HG02678 (cell line): ENCODE data around the gene ZNFX1.

Experiments used
- ATAC-seq: cut with Tn5 transposase; IDR thresholded peaks from one replicate; pipeline ENCODE4 v1.9.1; 2021; ENCODE audit warnings: mild to moderate bottlenecking, moderate library complexity; ENCODE audit not compliant: unreplicated experiment

Gene ZNFX1

DNA sequence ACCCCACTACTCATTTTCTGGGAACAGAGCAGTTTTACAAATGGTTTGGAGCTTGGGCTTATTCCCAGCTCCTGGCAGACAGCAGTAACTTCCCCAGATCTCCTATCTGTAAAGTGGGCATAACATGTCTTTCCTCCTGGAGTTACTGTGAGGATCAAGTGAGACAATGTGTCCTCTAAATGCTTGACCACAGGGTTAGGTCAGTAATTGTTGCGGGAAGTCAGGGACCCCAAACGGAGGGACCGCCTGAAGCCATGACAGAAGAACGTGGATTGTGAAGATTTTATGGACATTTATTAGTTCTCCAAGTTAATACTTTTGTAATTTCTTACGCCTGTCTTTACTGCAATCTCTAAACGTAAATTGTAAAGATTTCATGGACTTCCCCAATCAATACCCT lies 15.3 kb upstream of the ZNFX1 start:
- ATAC-seq: no peak

GRCh38 chr20:49292010-49292409 lies 14.2 kb upstream of the ZNFX1 start:
- ATAC-seq: no peak

DNA sequence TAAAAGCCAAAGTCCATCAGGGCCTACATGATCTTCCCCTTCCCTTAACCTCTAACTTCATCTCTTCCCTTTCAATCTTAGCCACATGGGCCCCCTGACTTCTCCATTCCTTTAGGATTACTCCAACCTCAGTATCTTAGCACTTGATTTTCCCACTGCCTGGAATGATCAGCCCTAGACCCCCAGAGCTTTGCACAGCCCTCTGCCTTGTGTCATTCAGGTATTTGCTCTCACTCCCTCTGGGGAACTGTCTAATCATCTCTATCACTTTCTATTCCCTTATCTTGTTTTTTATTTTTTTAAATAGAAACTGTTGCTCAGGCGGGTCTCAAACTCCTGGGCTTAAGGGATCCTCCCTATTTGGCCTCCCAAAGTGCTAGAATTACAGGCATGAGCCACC lies 13.3 kb upstream of the ZNFX1 start:
- no peak for ATAC-seq

DNA sequence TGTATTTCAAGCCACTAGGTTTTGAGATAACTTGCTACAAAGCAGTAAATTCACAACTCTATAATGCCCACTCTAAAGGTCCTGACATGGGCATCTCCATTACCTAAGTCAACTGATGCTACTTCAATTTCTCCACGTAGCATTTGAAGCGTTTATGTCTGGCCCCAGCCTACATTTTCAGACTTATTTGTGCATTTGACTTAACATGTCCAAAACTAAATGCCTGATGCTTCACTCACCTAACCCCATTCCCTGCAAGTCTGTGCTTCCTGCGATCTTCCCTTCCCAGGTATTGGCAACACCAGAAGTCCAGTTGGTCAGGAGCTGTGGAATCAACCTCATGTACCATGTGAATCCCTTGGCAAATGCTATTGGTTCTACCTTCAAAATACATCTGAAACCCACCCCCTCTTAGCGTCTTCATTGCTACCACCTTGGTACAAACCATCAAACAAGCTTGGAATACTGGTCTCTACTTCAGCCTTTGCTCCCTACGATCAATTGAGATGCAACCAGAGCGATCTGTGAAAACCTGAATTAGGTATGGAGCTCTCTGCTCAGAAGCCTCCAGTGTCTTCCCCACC lies 12.8 kb upstream of the ZNFX1 start:
- no peak for ATAC-seq

DNA sequence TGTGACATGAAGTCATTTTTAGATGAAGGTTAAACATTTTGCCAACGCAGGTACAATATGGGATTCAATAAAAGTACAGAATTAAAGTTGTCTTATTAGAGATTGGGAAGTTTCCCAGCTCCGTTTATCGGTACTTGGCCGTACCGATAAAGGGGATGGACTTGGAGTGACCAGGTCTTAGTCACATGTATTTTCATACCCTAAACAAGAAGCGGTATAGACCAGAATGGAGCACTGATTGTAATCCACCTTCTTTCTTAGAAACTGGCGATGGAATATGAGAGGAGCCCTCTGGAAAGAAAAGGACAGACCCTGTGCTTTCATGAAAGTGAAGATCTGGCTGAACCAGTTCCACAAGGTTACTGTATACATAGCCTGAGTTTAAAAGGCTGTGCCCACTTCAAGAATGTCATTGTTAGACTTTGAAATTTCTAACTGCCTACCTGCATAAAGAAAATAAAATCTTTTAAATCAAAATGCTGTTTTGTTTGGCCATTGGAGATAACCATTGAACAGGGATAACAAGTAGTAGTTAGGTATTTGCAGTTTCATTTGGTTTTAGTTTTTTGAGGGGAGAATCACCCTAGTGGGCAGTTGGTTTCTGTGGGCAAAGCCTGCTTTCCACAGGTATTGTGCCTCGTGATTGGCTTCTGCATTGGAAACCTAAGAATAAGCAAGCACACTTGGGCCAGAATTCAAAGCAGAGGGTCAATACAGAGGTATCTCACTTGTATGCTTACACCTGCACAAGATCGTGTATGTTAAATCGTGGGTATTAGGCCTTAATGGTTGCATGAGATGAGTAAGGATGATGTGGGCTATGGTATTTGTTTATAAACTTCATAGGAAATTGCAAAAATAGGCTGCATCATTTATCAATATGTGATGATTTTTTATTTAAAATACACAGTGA lies 11.2 kb upstream of the ZNFX1 start:
- ATAC-seq: no peak

DNA sequence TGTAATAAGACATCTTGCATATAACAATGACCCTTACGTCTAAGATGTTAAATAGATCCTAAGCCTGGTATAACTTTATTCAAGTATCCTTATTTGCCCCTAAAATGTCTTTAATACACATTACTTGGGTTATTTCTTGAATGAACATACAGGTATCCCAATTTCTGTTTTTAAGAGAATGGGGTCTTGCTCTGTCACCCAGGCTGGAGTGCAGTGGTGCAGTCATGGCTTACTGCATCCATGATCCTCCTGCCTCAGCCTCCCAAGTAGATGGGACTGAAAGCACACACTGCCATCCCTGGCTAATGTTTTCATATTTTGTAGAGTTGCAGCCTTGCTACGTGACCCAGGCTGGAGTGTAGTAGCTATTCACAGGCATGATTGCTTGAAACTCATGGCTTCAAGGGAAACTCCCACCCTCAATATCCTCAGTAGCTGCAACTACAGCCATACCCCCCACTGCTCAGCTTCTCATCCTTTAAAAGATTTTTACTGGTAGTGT lies 10.4 kb upstream of the ZNFX1 start:
- ATAC-seq: no peak

DNA sequence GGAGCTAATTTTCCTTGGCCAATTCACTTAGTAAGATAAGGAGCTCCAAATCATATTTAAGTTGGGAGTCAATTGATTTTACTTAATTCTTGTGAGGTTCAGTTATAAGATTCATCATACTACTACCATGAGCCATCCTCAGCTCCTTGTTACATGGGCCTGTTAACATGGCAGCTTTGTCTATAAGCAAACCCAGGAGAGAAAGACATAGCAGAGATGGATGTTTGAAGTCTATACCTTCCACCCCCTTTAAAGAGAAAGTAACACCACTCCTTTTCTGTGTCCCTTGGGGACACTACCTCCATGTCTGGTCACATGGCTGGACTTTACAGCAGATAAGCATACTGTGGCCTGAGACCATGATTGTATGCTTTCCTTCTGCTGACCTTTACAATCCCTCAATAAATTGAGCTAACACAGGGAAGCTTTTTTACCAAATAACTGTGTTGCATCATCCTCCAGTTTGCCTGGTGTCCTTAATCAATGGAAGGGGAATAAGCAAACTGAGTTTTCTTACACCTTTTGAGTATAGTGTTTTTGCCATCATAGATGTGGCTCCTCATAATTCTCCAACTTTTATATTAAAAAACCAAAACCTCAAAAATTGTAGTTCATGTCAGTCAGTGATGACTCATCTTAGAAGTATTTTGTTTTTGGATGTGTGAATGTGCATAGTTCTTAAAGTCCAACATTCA lies 9.8 kb upstream of the ZNFX1 start:
- ATAC-seq: no peak

DNA sequence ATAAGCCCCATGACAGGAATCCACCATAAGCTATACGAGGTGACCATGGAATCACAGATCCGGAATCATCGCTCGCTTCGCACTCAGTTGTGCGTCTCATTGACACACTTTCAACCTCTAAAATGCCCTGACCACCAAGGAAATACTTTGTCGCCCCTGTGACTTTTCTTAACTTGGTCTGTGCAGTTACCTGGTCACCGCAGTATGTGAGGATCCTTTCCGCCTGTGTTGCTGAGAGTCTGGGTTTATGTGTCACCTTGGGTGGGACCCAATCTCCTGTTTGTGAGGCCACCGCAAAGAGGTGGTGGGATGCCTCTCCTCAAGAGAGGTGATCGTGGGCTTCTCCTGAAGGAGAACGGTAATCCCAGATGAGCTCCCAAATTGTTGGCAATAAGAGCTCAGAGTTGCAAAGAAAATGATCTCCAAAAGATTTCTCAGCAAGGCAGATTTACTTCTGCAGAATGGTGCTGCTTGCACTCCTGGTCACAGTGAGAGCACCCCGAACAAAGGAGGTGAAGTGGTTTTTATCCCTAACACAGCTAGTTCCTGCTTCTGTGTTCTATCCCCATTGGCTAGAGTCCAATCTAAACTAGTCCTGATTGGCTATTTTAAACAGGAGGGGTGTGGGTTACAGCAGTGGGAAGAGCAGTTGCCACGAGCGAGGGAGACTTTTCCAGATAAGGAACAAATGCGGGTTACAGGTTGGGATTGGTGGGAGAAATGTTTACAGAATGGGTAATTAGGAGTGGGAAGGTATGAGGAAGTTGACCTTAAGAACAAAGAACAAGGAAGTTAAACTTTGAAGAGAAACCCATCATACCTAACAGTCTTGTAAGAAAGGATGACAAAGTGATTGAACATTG lies 9.1 kb upstream of the ZNFX1 start:
- ATAC-seq: no peak

DNA sequence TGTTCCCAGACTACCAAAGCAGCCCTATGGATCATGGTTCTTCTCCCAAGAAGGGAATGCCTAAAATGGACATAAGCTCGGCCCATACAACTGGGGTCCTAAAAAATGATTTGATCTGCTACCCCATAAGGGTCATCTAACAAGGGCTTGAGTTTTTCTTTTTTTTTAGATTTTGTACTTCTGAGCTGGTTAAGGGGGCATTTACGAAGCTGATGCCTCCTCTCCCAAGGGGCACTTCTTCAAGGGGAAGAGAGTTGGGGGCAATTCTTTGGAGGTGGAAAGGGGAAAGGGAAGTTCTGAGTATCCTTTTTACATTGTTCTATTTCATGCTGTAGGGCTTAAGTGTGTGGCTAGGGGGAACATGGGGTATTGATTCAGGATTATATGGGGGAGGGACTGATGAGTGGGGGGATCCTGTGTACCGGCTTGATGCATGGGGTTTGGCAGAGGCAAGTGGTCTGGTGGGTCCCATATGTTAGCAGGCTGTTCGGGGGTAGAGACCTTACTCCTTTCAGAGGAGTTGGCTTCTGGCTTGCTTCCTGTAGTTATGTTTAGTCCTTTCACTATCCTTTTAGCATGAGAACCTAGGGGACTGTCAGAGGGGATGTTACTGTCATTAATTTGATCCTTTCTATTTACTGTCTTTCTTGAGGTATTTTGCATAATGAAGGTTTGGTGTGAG lies 8.1 kb upstream of the ZNFX1 start:
- ATAC-seq: no peak

DNA sequence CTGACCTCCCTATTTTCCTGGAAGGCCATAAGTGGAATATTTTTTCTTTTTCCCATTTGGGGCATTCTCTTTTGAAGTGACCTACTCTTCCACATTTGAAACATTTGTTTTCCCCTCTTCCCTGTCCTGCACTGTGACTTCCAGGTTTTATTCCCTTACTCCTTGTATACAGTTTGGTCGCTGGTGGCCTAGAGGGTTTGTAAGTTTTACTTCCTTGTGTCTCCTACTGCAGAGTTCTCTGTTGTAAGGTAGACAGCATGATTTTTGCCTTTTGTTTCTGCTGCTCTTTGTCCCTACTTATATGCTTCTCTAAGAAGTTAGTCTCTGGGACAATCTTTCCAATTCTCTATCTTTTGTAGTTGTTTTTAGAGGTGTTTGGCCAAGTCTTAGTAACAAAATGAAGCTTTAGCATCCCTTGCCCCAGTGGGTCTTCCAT lies 7.4 kb upstream of the ZNFX1 start:
- ATAC-seq: no peak

GRCh38 chr20:49284818-49285217 lies 7.0 kb upstream of the ZNFX1 start:
- ATAC-seq: no peak

- no peak for ATAC-seq
These were observed 6.1 kb upstream of the ZNFX1 start for GRCh38 chr20:49283703-49284625.

DNA sequence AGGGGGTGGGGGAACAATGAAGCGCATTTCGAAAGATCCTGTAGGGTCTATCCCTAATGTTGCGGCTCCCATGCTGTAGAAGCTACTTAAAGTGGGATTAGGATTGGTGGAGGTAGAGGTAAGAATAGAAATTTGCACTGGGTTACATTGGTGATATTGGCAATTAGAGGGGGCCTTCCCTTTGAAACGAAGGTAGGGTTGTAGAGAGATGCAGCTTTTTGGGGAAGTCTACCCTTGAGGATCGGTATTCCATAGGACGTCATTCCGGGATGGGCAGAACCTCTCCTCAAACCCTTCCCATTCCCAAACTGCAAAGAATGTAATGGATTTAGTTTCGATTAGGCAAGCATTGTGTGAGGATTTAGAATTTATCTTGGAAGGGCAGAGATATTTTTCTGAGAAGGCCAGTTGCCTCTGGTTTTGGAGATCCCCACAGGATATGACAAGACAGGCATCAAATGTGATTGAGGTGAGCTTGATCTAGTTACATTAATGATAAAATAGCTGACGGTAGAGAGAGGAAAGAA lies 5.4 kb upstream of the ZNFX1 start:
- no peak for ATAC-seq

DNA sequence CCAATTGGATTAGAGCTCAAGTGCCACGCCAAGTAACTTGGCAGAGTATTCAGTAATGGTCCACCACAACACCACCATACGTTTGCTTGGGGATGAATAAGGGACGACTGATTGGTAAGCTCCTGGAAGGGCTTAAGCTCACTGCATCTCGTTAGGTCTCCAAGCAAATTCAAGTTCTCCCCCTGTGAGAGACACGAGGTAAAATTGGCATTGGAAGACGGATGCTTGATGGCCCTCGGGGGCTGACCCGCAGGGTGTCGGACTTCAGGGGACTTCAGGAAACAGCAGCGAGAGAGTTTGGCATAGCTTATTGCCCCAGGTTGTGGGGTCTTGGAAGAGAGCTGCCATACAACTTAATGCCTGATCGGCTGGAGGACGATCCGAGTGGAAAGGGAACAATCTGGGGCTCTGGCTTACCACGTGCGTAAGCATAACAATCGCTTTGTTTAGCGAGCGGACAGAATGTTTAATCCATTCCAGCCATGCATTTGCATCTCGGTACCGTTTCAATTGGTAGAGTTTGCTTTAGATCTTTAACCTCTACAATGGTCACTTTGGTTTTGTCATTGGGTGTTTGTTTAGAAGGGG lies 4.8 kb upstream of the ZNFX1 start:
- ATAC-seq: no peak

DNA sequence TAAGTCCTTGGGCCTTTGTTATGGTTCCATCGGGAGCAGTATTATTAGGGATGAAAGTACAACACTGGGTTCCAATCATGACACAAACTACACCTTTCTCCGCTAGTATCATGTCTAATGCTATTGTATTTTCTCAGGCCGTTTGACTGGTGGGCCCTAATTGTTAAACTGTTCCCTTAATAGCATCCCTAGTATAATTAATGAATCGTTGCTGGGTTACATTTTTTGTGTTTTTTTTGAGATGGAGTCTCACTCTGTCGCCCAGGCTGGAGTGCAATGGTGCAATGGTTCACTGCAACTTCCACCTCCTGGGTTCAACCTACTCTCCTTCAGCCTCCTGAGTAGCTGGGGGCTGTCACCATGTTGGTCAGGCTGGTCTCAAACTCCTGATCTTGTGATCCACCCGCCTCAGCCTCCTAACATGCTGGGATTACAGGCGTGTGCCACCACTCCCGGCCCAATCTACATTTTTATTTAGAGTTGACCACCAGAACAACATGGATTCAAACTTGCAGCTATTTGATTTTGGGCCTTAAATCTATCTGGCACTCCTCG lies 4.1 kb upstream of the ZNFX1 start:
- no peak for ATAC-seq

DNA sequence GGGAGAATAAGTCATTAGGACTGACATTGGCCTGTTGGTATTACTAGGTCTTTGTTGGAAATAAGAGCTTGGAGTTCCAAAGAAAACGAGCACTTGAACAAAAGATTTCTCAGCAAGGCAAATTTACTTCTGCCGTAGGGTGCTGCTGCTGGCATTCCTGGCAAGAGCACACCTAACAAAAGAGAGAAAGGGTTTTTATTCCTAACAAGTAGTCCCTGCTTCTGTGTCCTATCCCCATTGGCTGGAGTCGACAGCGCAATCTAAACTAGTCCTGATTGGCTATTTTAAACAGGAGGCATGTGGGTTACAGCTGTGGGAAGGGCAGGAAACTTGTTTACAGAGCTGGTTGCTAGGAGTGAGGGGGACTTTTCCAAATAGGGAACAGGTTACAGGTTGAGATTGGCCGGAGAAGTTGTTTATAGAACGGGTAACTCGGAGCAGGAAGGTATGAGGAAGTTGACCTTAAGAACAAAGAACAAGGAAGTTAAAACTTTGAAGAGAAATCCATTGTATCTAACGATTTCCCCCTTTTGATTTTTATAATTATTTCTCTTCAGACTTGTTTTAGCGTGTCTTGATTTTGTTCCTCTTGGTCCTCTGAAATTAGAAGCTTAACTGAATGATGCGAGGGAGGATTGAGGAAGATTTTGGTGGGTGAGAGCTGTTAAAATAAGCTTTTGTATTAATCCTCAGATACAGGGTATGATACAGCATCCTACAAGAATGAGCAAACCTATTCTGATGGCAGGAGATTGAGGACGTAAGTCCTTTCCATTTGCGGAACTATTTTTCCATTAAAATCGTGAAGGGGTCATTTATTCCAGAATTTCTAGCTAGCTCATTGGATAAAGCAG lies 3.4 kb upstream of the ZNFX1 start:
- ATAC-seq: no peak

- no peak for ATAC-seq
These were observed 2.7 kb upstream of the ZNFX1 start for GRCh38 chr20:49280463-49281058.
